ENCODE data around the gene MAN2A1.

Gene MAN2A1

DNA sequence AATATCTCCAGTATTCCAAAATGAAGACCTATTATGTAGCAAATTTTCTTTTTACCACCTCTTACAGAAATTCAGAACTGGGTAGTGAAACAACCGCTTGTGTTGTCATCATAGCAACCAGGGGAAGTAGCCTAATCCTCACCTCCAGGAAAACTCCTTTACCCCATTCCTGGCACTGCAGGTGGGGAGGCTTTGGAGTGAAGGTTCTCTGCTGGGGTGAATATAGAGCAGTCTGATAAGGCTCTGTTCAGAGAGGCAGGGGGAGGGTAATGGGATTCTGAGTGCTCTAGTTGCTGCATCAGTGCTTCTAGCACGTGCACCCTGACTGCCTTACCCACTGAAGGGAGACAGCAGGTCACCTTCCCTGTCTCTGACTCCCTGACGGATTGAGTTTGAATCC, 116.2 kb downstream of the MAN2A1 start:
- no peaks in the 10 kb centered on the region for H3K9me3 ChIP-seq (ENCODE audit: severe bottlenecking)
- no peak for DNase-seq (ENCODE audit: low spot score)
- no peak for ATAC-seq (ENCODE audit: low read depth)
- no peaks in the 10 kb centered on the region for H3K4me1 ChIP-seq (ENCODE audit: insufficient read depth, poor library complexity, severe bottlenecking)
- no peak overlapping the region for H3K27ac ChIP-seq (ENCODE audit: poor library complexity, severe bottlenecking)
- no peak for TF ChIP-seq CTCF (IDR thresholded peaks at IDR 0.05; ENCODE audit: poor library complexity, severe bottlenecking)
- H3K4me3 ChIP-seq (ENCODE audit: severe bottlenecking): no peak overlapping the region
- peaks cover 39% of the 10 kb centered on the region for H3K36me3 ChIP-seq (ENCODE audit: low read depth)
- no peaks in the 10 kb centered on the region for H3K27me3 ChIP-seq (ENCODE audit: insufficient read depth, poor library complexity, severe bottlenecking)

GRCh38 chr5:109812698-109813097, 123.0 kb downstream of the MAN2A1 start:
- Histone ChIP-seq H3K4me1 (ENCODE audit: insufficient read depth, poor library complexity, severe bottlenecking) (peaks cover 13% of the 10 kb centered on the region), H3K9me3 (ENCODE audit: severe bottlenecking) (no peaks in the 10 kb centered on the region), H3K27me3 (ENCODE audit: insufficient read depth, poor library complexity, severe bottlenecking) (no peaks in the 10 kb centered on the region), H3K27ac (ENCODE audit: poor library complexity, severe bottlenecking) (no peak overlapping the region), H3K36me3 (ENCODE audit: low read depth) (peaks cover 41% of the 10 kb centered on the region), H3K4me3 (ENCODE audit: severe bottlenecking) (no peak overlapping the region)
- no peak for TF ChIP-seq CTCF (IDR thresholded peaks at IDR 0.05; ENCODE audit: poor library complexity, severe bottlenecking)
- DNase-seq (ENCODE audit: low spot score): no peak
- ATAC-seq (ENCODE audit: low read depth): no peak

DNA sequence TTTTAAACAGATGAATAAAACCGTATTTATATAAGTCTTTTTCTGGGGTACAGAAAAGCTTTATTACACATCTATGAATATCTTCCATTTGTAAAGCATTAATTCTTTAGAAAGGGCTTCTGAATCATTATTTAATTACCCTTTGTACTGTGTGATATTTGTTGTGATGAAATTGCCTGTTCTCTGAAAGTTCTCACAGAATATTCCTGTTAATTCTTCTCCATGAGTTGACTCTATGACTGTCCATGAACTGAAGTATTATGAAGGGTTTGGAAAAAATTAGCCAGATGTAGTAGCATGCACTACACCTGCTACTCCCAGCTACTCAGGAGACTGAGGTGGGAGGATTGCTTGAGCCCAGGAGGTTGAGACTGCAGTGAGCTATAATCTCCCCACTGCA, 127.0 kb downstream of the MAN2A1 start:
- Histone ChIP-seq H3K27ac (ENCODE audit: poor library complexity, severe bottlenecking) (no peak overlapping the region), H3K4me3 (ENCODE audit: severe bottlenecking) (no peak overlapping the region), H3K4me1 (ENCODE audit: insufficient read depth, poor library complexity, severe bottlenecking) (peaks cover 13% of the 10 kb centered on the region), H3K36me3 (ENCODE audit: low read depth) (peaks cover 68% of the 10 kb centered on the region), H3K27me3 (ENCODE audit: insufficient read depth, poor library complexity, severe bottlenecking) (no peaks in the 10 kb centered on the region), H3K9me3 (ENCODE audit: severe bottlenecking) (no peaks in the 10 kb centered on the region)
- TF ChIP-seq CTCF (IDR thresholded peaks at IDR 0.05; ENCODE audit: poor library complexity, severe bottlenecking): no peak
- ATAC-seq (ENCODE audit: low read depth) (no peak), DNase-seq (ENCODE audit: low spot score) (no peak)

- no peaks in the 10 kb centered on the region for H3K27me3 ChIP-seq (ENCODE audit: insufficient read depth, poor library complexity, severe bottlenecking)
- no peaks in the 10 kb centered on the region for H3K9me3 ChIP-seq (ENCODE audit: severe bottlenecking)
- no peak for DNase-seq (ENCODE audit: low spot score)
- H3K27ac ChIP-seq (ENCODE audit: poor library complexity, severe bottlenecking): no peak overlapping the region
- ATAC-seq (ENCODE audit: low read depth): no peak
- TF ChIP-seq CTCF (IDR thresholded peaks at IDR 0.05; ENCODE audit: poor library complexity, severe bottlenecking): no peak
- peaks cover 67% of the 10 kb centered on the region for H3K36me3 ChIP-seq (ENCODE audit: low read depth)
- peaks cover 21% of the 10 kb centered on the region for H3K4me1 ChIP-seq (ENCODE audit: insufficient read depth, poor library complexity, severe bottlenecking)
- H3K4me3 ChIP-seq (ENCODE audit: severe bottlenecking): no peak overlapping the region
Observed at GRCh38 chr5:109819878-109820277, 130.2 kb downstream of the MAN2A1 start.

DNA sequence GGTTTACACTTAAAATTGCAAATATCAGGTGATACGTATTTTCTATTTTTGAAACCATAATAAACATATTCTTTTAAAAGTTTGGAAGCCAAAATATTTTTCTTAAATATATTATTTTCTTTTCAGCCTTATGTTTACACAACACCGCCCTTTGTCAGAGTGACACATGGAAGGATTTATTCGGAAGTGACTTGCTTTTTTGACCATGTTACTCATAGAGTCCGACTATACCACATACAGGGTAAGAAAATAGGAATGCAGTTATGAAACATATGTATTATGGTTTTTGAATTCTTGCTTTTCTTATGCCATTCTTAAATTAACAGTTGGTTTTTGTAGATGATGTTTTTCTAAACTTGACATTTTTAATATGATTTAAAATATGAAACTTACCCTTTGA, 133.9 kb downstream of the MAN2A1 start:
- peaks cover 41% of the 10 kb centered on the region for H3K4me1 ChIP-seq (ENCODE audit: insufficient read depth, poor library complexity, severe bottlenecking)
- no peak overlapping the region for H3K4me3 ChIP-seq (ENCODE audit: severe bottlenecking)
- peak overlapping the region; percentile 62 for H3K27ac ChIP-seq (ENCODE audit: poor library complexity, severe bottlenecking)
- ATAC-seq (ENCODE audit: low read depth) (peak; percentile 71), DNase-seq (ENCODE audit: low spot score) (no peak)
- H3K36me3 ChIP-seq (ENCODE audit: low read depth): peaks cover 66% of the 10 kb centered on the region
- H3K27me3 ChIP-seq (ENCODE audit: insufficient read depth, poor library complexity, severe bottlenecking): no peaks in the 10 kb centered on the region
- TF ChIP-seq CTCF (IDR thresholded peaks at IDR 0.05; ENCODE audit: poor library complexity, severe bottlenecking): no peak
- no peaks in the 10 kb centered on the region for H3K9me3 ChIP-seq (ENCODE audit: severe bottlenecking)

Measured in RWPE2 (cell line).